ENCODE results near the gene VTN. TPM values are rescaled to one million over a fixed set of nuclear protein-coding genes. Genes with fewer than 3 reads are reported as not detected.

VTN gene
- total RNA-seq, 2 experiments from 2014 or later = 0.08 to 0.12 TPM

- H3K27me3 Mint-ChIP-seq = no peaks in the 10 kb centered on the region
- H3K36me3 Mint-ChIP-seq (ENCODE audit: low read depth) = peaks cover 3% of the 10 kb centered on the region
- no peak for DNase-seq
- peak overlapping the region; percentile 86 for H3K4me3 Mint-ChIP-seq
- H3K27ac Mint-ChIP-seq = peak overlapping the region; percentile 85
- H3K4me1 Mint-ChIP-seq = peaks cover 38% of the 10 kb centered on the region
- no peaks in the 10 kb centered on the region for H3K9me3 Mint-ChIP-seq
- POLR2A ChIA-PET = no interaction called here
- CTCF ChIA-PET = interaction anchor here (1.3 to 1.9 kb wide), 2 partner anchors 12 to 15 kb away, joined by 4 read pairs; no protein-coding TSS in a partner anchor
Measured at GRCh38 chr17:28319598-28319935, 50.5 kb downstream of the VTN start.

- Mint-ChIP-seq H3K27me3 (no peaks in the 10 kb centered on the region), H3K27ac (peak within 1 kb of the TSS; percentile 85), H3K9me3 (no peaks in the 10 kb centered on the region), H3K4me1 (peaks cover 38% of the 10 kb centered on the region), H3K36me3 (ENCODE audit: low read depth) (peaks cover 3% of the 10 kb centered on the region), H3K4me3 (peak within 1 kb of the TSS; percentile 86)
- peak; percentile 97 for DNase-seq
- POLR2A ChIA-PET = no interaction called here
- CTCF ChIA-PET = interaction anchor here (0.6 to 1.9 kb wide), 4 partner anchors 13 to 1807 kb away, joined by 3 to 4 read pairs (median 4); no protein-coding TSS in a partner anchor
Measured at GRCh38 chr17:28318759-28319597, 51.1 kb downstream of the VTN start, which contains the start of gene TMEM97. Gene TMEM97 (plus strand): TSS chr17:28319200. CDS start chr17:28319240, 40 bp downstream.

GRCh38 chr17:28317966-28318758 lies 51.9 kb downstream of the VTN start:
- DNase-seq = no peak
- Mint-ChIP-seq H3K4me3 (peak overlapping the region; percentile 86), H3K4me1 (peaks cover 38% of the 10 kb centered on the region), H3K36me3 (ENCODE audit: low read depth) (peaks cover 3% of the 10 kb centered on the region), H3K9me3 (no peaks in the 10 kb centered on the region), H3K27me3 (peaks cover 5% of the 10 kb centered on the region), H3K27ac (peak overlapping the region; percentile 85)
- ChIA-PET CTCF (interaction anchor here (0.6 to 1.9 kb wide), 7 partner anchors 14 to 1807 kb away, joined by 3 to 4 read pairs (median 4); partner anchors contain the start of genes IFT20 and TNFAIP1), POLR2A (no interaction called here)

Small RNAs within 50 kb of the gene (microRNA-seq; reads per million reads assigned to microRNA genes)
- 0.84 reads per million for gene MIR4723 (ENCODE audit: borderline microRNAs expressed, borderline replicate concordance)

Other genes starting within 250 kb of the VTN start
- gene TMEM97, start 51.1 kb downstream of the VTN start, total RNA-seq = 10 to 100 TPM; 24.4 to 34.8 TPM
- gene IFT20, start 34.8 kb downstream of the VTN start, total RNA-seq = 10 to 100 TPM; 20.5 to 22.3 TPM
- gene TNFAIP1, start 34.5 kb downstream of the VTN start, total RNA-seq = 10 to 100 TPM; 21.0 to 22.0 TPM
- gene POLDIP2, start 12.8 kb downstream of the VTN start, total RNA-seq = 10 to 100 TPM; 61.6 to 67.7 TPM
- gene SEBOX, start 5.1 kb downstream of the VTN start, total RNA-seq = not detected
- 10 to 100 TPM; 17.7 to 20.4 TPM for gene SARM1, start 1.4 kb upstream of the VTN start, total RNA-seq
- gene SLC46A1, start 35.9 kb upstream of the VTN start, total RNA-seq = 1 to 10 TPM in 1 of 2 experiments, under 1 TPM in 1; 0.74 to 1.5 TPM
- not detected for gene SLC13A2, start 103.3 kb upstream of the VTN start, total RNA-seq
- not detected for gene FOXN1, start 136.0 kb upstream of the VTN start, total RNA-seq
- gene UNC119, start 182.3 kb upstream of the VTN start, total RNA-seq = 10 to 100 TPM; 38.6 to 46.6 TPM
- gene PIGS, start 201.2 kb upstream of the VTN start, total RNA-seq = 10 to 100 TPM; 61.7 to 62.6 TPM
- gene ALDOC, start 206.6 kb upstream of the VTN start, total RNA-seq = 10 to 100 TPM; 61.4 to 63.4 TPM
- gene SPAG5, start 228.7 kb upstream of the VTN start, total RNA-seq = 100 to 1,000 TPM; 139 to 147 TPM
- gene RSKR, start 243.9 kb upstream of the VTN start, total RNA-seq = 10 to 100 TPM; 18.4 to 20.6 TPM

All from activated CD4-positive, alpha-beta T cell treated with anti-CD3 and anti-CD28 coated beads, Interleukin-2, amount 10 ng/mL, durations not matched to agents 7 days and 5 days (primary cell).